ENCODE measurements around the gene CACNB2. TPM values are rescaled to one million over a fixed set of nuclear protein-coding genes. Genes with fewer than 3 reads are reported as not detected.
"Not testable (repeated sequence)": the region's sequence is repeated elsewhere in the genome, so short reads cannot be mapped to it uniquely, and the experiment has no call there.

Gene CACNB2
- total and polyA plus RNA-seq, 8 donors: 4.0 to 14.8 (median 11.8) TPM

- Histone ChIP-seq H3K4me3 (no peak overlapping the region), H3K27me3 (no peaks in the 10 kb centered on the region), H3K27ac (no peak overlapping the region), H3K4me1 (no peaks in the 10 kb centered on the region), H3K9me3 (no peaks in the 10 kb centered on the region), H3K36me3 (no peaks in the 10 kb centered on the region)
- intact Hi-C loops (cut with DNase I): no loop called here
- ATAC-seq (no peak), DNase-seq (no peak)
- TF ChIP-seq CTCF (IDR thresholded peaks at IDR 0.05): no peak
Measured at GRCh38 chr10:18439601-18440000, 299.4 kb downstream of the CACNB2 start.

- intact Hi-C loops (cut with DNase I); ATAC-seq; H3K4me1 ChIP-seq; H3K27ac ChIP-seq; H3K4me3 ChIP-seq; DNase-seq; H3K36me3 ChIP-seq; H3K27me3 ChIP-seq; H3K9me3 ChIP-seq: not testable (repeated sequence)
Measured at GRCh38 chr10:18445635-18446034, 305.4 kb downstream of the CACNB2 start.

- intact Hi-C loops (cut with DNase I): no loop called here
- no peak for TF ChIP-seq CTCF (IDR thresholded peaks at IDR 0.05)
- ATAC-seq: no peak
Measured at GRCh38 chr10:18446205-18446604, 306.0 kb downstream of the CACNB2 start.

GRCh38 chr10:18449611-18450026 is 309.4 kb downstream of the CACNB2 start:
- no peak for TF ChIP-seq CTCF (IDR thresholded peaks at IDR 0.05)

More at GRCh38 chr10:18446205-18446604, 306.0 kb downstream of the CACNB2 start:
- no peak for DNase-seq
- Histone ChIP-seq H3K36me3 (no peaks in the 10 kb centered on the region), H3K4me3 (no peak overlapping the region), H3K27ac (no peak overlapping the region), H3K9me3 (no peaks in the 10 kb centered on the region), H3K4me1 (no peaks in the 10 kb centered on the region), H3K27me3 (no peaks in the 10 kb centered on the region)

GRCh38 chr10:18450298-18450697 is 310.1 kb downstream of the CACNB2 start:
- Histone ChIP-seq H3K9me3 (no peaks in the 10 kb centered on the region), H3K4me3 (no peak overlapping the region), H3K27me3 (no peaks in the 10 kb centered on the region), H3K36me3 (no peaks in the 10 kb centered on the region), H3K4me1 (no peaks in the 10 kb centered on the region), H3K27ac (no peak overlapping the region)
- intact Hi-C loops (cut with DNase I): no loop called here
- ATAC-seq (no peak), DNase-seq (no peak)
- TF ChIP-seq CTCF (IDR thresholded peaks at IDR 0.05): no peak

More at GRCh38 chr10:18449611-18450026, 309.4 kb downstream of the CACNB2 start:
- H3K4me1 ChIP-seq: no peaks in the 10 kb centered on the region
- H3K9me3 ChIP-seq: no peaks in the 10 kb centered on the region
- no peak for ATAC-seq
- intact Hi-C loops (cut with DNase I): no loop called here
- no peak overlapping the region for H3K27ac ChIP-seq
- H3K4me3 ChIP-seq: no peak overlapping the region
- no peak for DNase-seq
- no peaks in the 10 kb centered on the region for H3K36me3 ChIP-seq
- H3K27me3 ChIP-seq: no peaks in the 10 kb centered on the region
